Coronary artery (tissue), 2 donors: ENCODE data around the gene ATP1B3.

Source experiments
- DNase-seq: peaks from one replicate; pipeline ENCODE4 v3.0.0-alpha.2; 2017; ENCODE audit warnings: low spot score
- H3K27ac ChIP-seq, 2 donors: fragments of 200-600 bp; sonication (generic); one replicate each; pipeline ENCODE4 v1.5.1; 2016 to 2019
- H3K4me3 ChIP-seq: fragments of 200-600 bp; sonication (generic); 2 replicates; pipeline ENCODE4 v1.5.1; 2016; ENCODE audit warnings: mild to moderate bottlenecking, moderate library complexity
- TF ChIP-seq, protein P1 (sequence below): fragments of 200-600 bp; sonication (generic); IDR thresholded peaks from one replicate; pipeline ENCODE4 v1.5.1; 2019; ENCODE audit warnings: antibody characterized with exemption

Gene ATP1B3

GRCh38 chr3:141860766-141861513 lies 15.5 kb upstream of the ATP1B3 start:
- Histone ChIP-seq H3K27ac (peak overlapping the region in 1 of 2 donors; percentile 23), H3K4me3 (no peak overlapping the region)
- TF ChIP-seq, protein P1, sequence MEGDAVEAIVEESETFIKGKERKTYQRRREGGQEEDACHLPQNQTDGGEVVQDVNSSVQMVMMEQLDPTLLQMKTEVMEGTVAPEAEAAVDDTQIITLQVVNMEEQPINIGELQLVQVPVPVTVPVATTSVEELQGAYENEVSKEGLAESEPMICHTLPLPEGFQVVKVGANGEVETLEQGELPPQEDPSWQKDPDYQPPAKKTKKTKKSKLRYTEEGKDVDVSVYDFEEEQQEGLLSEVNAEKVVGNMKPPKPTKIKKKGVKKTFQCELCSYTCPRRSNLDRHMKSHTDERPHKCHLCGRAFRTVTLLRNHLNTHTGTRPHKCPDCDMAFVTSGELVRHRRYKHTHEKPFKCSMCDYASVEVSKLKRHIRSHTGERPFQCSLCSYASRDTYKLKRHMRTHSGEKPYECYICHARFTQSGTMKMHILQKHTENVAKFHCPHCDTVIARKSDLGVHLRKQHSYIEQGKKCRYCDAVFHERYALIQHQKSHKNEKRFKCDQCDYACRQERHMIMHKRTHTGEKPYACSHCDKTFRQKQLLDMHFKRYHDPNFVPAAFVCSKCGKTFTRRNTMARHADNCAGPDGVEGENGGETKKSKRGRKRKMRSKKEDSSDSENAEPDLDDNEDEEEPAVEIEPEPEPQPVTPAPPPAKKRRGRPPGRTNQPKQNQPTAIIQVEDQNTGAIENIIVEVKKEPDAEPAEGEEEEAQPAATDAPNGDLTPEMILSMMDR: no peak
- no peak for DNase-seq

- DNase-seq: no peak
- TF ChIP-seq, protein P1: no peak
- no peak overlapping the region for H3K4me3 ChIP-seq
- no peak overlapping the region for H3K27ac ChIP-seq
Measured at GRCh38 chr3:141862279-141862816, 14.1 kb upstream of the ATP1B3 start.

DNA sequence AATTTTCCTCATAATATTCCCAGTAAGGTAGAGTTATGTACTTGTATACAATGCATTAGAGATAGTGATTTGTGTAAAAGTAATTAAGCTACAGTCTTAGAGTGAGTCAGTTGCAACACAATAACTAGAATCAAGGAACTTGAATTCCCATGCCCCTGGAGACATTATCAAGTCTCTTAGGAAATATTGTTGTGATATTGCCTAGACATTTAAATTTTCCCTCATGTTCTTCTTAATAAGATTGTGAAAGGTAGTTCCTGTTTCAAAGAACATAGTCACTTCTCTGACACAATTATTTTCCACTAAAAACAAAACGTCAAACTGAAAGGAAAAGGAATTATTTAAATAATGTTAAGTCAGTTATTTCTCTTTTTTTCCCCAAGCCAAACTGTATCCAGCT lies 13.0 kb upstream of the ATP1B3 start:
- Histone ChIP-seq H3K4me3 (no peak overlapping the region), H3K27ac (no peak overlapping the region)
- DNase-seq: no peak
- TF ChIP-seq, protein P1: no peak

DNA sequence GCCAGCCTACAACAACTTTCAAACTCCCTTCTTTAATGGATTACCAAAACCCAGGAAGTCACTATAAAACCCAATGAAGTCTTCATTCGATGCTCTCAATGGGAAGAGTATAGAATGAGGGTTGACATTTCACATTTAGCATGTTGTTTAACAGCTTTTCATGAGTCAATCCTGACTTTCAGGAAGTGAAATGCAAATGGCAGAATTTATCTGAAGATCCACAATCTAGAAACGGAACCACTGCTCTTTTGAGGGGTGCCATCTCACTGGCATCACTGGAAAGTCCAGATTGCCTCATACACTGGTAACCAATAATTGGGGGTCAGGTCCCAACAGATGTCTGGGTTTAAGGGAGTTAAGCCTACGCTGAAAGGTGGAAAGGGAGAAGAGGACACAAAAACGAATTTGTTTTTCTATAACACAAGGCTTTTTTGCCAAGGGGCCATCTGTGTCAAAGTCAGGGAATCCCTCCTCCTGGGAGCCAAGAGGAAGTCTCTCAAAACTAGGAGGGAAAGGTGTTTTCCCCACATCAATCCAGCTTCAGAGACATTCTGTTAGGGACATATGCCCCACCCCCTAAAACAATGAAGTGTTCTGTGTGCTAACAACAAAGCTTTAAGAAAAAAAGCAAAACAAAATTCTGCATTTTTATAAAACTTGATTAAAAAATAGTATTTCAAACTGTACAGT lies 12.0 kb upstream of the ATP1B3 start:
- Histone ChIP-seq H3K4me3 (no peak overlapping the region), H3K27ac (no peak overlapping the region)
- TF ChIP-seq, protein P1: no peak
- no peak for DNase-seq

DNA sequence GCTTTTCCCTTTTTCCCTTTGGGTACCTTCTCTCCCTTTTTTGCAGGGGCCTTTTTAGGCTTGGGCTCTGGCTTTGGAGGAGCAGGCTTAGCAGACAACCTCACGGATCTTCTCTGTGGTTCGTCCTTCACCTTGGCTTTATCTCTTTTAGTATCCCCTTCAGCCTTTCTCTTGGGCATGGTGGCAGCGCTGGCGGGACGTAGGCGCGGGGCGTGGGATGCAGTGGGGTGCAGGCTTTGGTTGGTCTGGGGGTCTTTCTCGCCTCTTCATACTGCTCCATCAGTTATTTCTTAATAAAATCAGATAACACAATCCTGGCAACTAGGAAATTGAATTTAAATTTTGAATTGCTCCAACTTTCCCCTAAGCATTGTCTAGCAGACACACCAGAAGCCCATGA lies 11.3 kb upstream of the ATP1B3 start:
- H3K27ac ChIP-seq: no peak overlapping the region
- DNase-seq: no peak
- H3K4me3 ChIP-seq: no peak overlapping the region
- TF ChIP-seq, protein P1: no peak

DNA sequence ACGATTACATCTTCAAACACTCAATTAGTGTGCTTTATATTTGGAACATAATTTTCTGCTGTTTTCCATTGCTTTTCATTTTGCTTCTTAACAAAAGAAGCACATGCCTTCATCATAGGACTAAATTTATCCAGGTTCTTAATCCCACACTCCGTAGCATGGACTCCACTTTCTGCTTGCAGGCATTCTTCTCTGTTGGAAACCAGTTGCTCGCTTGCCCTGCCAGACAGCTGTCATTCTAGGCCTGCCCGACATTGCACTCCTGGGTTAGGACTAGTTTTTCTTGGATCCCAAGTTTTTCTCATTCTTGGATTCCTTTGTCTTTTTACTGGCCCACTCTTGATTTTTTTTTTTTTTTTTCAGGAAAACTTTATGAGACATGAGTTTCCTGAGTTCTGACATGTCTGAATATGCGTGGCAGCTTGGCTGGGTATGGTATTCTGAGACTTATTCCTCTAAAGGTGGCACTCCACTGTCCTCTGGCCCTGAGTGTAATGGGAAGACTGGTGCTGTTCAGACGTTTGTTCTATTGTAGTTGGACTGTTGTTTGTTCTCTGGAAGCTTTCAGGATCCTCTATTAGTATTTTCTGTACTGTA lies 6.3 kb upstream of the ATP1B3 start:
- no peak for DNase-seq
- TF ChIP-seq, protein P1: no peak
- no peak overlapping the region for H3K4me3 ChIP-seq
- H3K27ac ChIP-seq: no peak overlapping the region
